Omental fat pad (tissue), 4 donors: ENCODE data around the gene CACNA2D4. TPM values are rescaled to one million over a fixed set of nuclear protein-coding genes. Genes with fewer than 3 reads are reported as not detected.

Experiments
- ATAC-seq: fragments of 150-250 bp; one replicate; pipeline ENCODE4 v1.9.1; 2016; ENCODE audit warnings: mild to moderate bottlenecking, moderate library complexity; ENCODE audit not compliant: low FRiP score
- DNase-seq: peaks from one replicate; pipeline ENCODE4 v3.0.0-alpha.2; 2019; ENCODE audit warnings: low spot score
- CTCF ChIP-seq, 3 donors: fragments of 450-650 bp; IDR thresholded peaks; one replicate each; pipeline ENCODE4 v1.5.1; 2016 to 2017; ENCODE audit warnings: antibody characterized with exemption in 3 of 3, mild to moderate bottlenecking in 3 of 3, moderate library complexity in 2 of 3
- total RNA-seq, 4 donors: library from RNA; depleted of rRNA; stranded (reverse); fragments of >200 nt; gene quantifications; one replicate each; pipeline ENCODE4 v1.1.0, GENCODE V29; 2016

Gene CACNA2D4
- total RNA-seq, 4 donors from 2014 or later = 3.9 to 13.0 (median 6.8) TPM

DNA sequence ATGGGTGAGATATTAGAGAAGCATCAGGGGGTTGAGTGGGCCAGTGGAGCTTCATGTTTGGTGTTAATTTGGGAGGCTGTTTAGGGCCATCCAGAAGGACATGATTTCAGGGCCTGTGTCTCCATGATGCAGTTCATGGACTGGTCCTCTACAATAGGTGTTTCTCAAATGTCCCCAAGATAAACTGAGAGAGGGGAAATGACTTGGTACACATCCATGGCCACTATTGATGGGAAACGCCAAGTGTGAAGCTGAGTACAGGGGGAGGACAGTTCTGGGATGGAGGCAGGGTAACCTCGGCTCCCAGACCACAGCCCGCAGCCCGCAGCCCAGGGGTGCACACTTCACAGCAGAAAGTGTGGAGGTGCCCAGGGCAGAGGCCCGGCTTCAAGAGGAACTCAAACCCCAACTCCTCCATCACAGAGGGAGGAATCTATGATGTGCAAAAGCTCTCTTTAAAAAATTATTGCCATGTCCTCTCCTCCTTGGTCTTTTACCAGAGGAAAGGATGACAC is 33.3 kb downstream of the CACNA2D4 start:
- ATAC-seq (no peak), DNase-seq (no peak)
- no peak for TF ChIP-seq CTCF (IDR thresholded peaks at IDR 0.05)

DNA sequence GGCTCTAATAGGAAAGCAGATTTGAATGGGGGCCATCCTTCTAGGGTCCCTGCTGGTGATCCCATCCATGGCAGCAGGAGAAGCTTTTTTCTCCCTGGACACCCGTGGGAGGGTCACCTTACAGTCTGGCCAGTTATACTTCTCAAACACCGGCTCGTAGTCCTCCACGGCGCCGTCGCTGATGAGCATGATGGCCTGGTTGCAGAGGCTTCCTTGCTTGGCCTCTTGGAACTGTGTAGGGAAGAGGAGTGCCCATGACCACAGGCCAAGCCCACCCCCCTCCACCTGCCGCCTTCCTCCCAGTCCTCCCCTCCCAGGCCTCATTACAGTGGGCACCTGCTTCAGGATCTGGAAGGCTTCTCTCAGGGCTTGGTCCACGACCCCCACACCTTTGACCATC is 33.8 kb downstream of the CACNA2D4 start:
- DNase-seq = no peak
- TF ChIP-seq CTCF (IDR thresholded peaks at IDR 0.05) = no peak
- no peak for ATAC-seq

DNA sequence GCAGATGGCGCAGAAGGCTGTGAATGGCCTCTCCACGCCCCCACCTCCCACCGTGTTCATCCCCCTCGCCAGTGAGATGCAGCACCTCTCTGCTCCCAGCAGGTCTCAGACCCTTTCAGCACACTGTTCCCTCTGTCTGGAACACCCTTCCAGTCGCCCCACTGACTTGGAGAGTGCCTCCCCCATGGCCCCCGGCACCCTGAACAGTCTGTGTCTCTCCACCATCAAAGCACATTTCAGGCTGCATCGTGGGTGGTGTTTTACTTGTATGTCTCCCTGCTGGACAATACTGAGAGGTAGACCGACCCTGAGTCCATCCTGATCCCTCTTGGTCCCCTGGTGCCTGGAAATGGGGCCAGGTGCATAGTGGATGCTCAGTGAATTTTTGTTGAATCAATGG is 34.9 kb downstream of the CACNA2D4 start:
- DNase-seq = no peak

DNA sequence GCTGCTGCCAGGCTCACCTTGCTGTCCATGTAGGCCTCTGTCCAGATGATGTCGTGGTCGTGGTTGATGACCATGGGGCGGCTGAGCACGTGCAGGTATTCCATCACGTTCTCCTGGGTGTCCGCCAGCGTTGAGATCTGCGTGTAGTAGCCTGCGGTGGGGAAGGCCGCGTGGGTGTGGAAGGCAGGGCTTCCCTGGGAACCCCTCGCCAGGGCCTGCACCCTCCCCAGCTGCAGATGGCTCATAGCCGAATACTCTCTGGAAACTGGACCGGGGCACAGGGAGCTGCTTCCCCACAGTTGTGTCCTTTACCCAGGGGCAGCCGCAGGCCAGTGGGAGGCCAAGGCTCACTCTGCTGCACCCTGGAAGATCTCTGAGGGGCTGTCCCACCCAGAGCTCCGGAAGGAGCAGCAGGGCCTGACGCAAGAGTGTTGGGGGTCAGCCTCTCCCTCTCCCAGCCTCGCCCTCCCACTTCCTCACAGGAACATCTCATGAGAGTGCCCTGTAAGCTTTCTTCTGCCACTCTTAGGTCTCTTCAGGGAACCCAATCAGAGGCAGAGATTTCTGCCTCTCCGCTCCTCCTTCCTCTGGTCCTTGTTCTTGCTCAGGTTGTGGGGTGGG is 35.5 kb downstream of the CACNA2D4 start:
- DNase-seq = no peak
- no peak for TF ChIP-seq CTCF (IDR thresholded peaks at IDR 0.05)
- ATAC-seq = no peak

More for the DNA sequence above, 34.9 kb downstream of the CACNA2D4 start:
- no peak for ATAC-seq
- no peak for TF ChIP-seq CTCF (IDR thresholded peaks at IDR 0.05)

DNA sequence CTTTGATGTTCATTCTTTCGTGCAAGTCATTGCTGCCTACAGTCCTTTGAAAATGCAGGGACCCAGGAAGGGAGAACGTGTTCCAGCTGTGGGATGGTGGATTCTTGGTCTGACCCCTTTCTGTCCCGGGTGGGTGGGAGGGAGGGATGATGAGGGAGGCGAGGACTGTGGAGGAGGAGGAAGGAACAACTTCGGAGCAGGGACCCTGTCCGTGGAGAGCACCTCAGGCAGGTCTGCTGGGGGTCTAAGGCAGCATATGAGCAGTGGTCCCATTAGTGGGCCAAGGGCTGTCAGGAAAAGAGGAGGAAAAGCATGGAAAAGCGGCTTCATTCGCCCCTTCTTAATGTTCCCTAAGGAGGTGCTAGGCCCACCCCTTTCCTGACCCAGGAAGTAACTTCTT is 36.0 kb downstream of the CACNA2D4 start:
- ATAC-seq (no peak), DNase-seq (no peak)
- TF ChIP-seq CTCF (IDR thresholded peaks at IDR 0.05) = no peak

DNA sequence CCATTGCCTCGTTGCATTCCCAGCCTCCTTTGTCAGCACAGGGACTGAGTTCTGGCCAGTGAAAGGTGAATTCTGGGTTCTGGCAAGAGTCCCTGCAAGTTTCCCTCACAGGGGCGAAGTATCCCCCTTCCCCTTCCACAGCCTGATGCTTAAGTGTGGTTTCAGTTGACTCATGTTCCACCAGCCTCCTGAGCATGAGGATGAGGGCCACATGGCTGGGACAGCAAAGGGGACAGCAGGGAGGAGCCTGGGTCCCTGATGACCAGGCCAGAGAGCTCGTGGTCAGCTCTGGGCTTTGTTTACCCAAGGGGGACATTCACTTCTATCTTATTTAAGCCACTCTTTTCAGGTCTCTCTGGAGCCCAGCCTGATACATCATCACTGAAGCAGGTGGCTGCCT is 36.5 kb downstream of the CACNA2D4 start:
- ATAC-seq (no peak), DNase-seq (no peak)
- TF ChIP-seq CTCF (IDR thresholded peaks at IDR 0.05) = no peak

DNA sequence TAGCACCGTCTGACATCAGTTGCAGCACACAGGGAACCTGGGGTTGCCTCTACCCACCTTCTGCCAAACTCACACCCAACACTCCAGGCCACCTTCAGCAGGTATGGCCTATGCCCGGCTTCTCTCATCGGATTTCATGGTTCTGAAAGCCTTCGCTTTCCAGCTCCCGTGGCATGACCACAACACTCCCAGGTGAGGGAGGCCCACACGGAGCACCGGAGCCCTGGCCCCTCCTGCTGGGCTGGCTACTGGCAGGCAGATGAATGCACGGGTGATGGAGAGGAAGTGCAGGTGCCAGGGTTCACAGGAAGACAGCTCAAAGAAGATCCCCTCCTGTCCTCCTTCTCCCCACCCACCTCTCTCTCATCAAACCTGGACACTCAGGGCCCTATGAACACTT is 37.2 kb downstream of the CACNA2D4 start:
- TF ChIP-seq CTCF (IDR thresholded peaks at IDR 0.05) = no peak
- no peak for ATAC-seq
- DNase-seq = no peak
